ENCODE results near the gene PDE3A.

PDE3A gene

DNA sequence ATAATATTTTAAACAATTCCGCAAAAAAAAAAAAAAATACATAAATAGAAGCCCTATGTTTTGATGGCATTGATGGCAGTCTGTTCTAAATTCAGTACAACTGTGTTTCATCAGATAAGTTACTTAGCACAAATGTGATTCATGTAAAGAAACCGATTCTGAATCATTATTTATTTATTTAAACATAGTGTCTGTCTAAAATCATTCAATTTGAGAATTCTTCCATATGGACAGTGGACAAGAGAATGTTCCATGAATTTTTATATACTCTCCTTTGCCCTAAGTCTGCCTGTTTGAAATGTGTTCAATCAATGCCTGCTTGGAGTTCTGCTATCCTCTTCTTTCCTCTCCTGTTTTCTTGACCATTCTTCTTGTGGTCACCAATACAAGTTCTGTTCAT, 126.5 kb downstream of the PDE3A start:
- DNase-seq (ENCODE audit: low read depth in 2 of 2) = no peak

DNA sequence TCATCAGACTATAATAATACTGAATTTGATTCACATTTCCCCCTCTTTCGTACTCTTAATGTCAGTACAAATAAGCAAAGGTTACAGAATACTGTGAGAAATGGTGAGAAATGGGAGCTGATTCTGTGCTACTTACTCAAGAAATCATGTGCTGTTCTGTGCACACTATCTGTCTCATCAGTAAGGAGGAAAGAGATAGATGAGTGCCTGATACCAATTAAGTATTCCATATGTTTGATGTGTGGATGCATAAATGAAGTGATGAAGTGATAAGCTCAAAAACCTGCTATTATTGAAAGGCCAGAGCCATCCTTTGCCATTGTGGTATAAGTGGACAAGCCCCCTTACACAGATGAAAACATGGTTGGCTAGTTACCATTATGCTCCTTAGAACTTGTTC, 127.7 kb downstream of the PDE3A start:
- DNase-seq (ENCODE audit: low read depth in 2 of 2) = no peak

DNA sequence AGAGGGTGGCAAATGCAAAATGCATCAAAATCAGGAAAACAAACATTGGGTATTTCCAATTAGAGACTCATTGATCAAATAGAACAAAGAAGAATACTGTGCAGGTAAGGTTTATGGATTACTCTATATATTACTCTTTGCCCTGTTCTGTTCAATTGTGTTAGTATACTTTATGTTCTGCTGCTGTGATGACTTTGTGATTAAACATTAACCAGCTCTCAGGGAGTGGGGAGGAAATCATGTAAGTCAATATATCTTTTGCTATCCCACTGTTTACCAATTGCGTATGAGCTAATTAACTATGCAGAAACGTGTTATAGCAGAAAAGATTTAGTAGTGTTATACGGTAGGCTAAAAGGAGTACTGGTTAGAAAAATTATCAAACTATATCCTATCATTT, 129.4 kb downstream of the PDE3A start:
- no peak for DNase-seq (ENCODE audit: low read depth in 2 of 2)

DNA sequence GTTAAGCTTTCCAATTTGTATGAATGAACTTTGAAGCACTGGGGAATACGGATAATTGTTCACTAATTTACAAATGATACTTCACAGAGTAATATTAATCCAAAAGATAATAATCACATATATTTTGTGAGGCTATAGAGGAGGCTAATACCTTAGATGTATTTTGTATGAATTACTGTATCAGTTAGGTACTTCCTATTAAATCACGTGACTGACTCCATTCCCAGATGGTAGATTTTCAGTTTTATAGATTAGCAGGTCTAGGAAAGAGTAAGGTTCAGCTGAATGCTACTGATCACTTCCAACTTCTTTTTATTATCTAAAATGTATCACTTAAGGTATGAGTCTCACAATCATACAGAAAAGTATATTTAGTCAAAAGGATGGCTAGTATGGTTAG, 133.6 kb downstream of the PDE3A start:
- DNase-seq (ENCODE audit: low read depth in 2 of 2) = no peak

DNA sequence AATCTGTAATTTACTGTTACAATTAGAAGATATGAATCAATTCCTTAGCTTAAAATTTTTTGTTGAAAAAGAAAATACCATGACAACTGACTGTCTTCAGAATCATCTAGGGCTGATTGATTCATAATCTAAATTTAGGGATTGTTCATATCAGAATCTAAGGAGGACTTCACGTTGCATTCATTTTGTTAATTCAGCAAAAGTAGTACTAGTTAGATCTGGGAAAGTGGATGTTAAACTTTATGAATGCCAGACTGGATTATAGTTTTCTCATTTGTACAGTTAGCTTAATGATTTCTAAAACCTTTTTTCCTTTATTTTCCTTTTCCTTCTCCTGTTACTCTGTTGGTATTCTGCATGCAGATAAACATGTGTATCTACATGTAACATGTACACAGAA, 135.5 kb downstream of the PDE3A start:
- DNase-seq (ENCODE audit: low read depth in 2 of 2) = no peak

DNA sequence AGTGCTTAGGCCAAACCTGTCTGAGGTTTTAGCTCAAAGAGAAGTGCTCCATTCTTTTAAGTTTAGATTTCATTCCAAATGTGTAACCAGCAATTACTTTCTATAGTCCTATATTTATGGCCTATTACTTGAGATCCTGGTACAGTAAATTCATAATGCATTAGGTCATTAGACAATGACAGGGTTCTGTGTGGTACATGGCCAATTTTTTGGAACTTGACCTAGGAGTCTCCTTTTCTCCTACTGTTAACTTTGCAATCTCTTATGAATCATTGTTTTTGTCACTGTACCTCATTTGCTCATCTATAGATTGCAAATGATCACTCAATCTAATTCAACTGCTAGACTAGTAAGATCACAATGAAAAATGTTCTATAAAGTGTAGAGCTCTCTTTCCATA, 136.7 kb downstream of the PDE3A start:
- DNase-seq (ENCODE audit: low read depth in 2 of 2) = no peak

DNA sequence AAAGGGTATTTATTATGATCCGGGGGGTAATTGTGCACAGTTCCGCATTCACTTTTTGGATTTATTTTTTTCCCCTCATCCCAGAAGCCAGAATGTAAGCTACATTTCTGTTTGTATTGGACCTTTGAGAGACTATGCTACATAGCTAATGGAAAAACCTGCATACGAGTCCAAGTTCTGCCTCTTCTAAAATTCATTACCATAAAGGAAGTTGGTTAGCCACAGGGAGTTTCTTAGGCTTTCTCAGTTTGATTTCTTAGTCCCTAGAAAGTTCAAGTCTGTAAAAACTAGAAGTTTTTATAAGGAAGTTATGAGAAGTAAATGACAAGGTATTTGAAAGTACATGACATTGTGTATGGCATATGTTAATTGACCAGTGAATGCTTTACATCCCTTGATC, 138.7 kb downstream of the PDE3A start:
- DNase-seq (ENCODE audit: low read depth in 2 of 2) = no peak

DNA sequence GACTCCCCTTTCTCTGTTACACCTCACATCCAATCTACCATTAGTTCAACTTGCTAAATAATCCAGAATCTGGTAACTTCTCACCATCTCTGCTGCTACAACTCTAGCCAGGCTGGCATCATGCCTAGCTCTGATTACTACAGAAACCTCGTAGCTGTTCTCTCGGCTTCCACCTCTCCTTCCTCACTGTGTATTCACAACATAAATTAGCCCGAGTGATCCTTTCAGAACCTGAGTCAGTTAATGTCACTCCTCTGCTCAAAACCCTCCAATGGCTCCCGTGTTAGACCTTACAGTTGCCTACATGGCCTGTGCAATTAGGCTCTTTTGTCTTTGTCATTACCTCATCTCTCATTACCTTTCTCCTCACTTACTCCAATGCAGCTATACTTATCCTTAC, 139.4 kb downstream of the PDE3A start:
- DNase-seq (ENCODE audit: low read depth in 2 of 2) = no peak

DNA sequence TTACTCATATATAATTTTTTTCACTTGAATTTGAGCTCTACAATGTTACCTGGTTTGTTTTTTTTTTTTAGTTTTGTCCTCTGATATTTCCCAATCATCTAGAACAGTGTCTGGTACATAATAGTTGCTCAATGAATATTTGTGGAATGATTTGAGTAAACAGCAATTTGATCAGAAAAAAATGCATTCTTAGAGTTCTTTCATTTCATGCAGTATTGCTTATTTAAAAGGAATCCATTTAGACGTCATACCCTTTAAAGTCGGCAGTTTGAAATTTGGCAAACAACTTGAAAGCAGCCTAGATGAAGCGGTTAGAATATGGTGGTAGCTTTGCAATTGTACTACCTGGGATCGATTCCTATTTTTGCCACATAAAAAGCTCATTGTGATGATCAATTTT, 140.0 kb downstream of the PDE3A start:
- no peak for DNase-seq (ENCODE audit: low read depth in 2 of 2)

DNA sequence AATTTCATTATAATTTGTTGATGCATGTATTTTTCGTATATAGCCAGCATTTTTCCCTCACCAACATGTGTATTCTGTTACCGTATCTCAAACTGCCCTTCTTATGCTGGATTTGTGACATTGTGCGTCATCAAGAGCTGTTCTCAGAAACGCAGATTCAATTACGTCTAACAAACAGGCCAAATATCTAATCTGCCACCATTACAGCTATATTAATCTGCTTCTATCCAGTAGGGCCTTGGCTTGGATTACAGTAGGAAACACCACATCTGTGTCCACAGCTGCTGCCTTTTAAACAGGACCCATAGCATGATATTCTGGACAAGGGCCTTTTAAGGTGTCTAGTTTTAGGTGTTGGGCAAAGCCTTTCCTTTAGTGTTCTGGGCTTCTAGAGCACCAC, 140.6 kb downstream of the PDE3A start:
- DNase-seq (ENCODE audit: low read depth in 2 of 2) = no peak

DNA sequence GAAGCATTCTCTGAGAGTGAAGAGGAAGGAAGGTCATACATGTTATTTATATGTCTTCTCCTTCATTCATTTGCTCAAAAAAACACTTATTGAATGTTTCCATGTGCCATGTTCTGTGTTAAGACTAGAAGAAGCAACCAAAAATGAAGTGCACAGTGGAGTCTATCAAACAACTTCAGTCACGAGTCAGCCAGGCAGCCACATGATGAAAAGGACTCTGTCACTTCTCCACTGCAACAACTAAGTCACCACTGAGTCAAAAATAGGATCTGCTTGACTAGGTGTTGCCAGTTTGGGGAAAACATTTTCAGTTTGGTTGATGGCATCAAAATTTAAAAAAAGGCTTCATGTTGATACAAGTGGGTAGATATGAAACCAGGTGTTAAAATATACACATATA, 142.5 kb downstream of the PDE3A start:
- no peak for DNase-seq (ENCODE audit: low read depth in 2 of 2)

DNA sequence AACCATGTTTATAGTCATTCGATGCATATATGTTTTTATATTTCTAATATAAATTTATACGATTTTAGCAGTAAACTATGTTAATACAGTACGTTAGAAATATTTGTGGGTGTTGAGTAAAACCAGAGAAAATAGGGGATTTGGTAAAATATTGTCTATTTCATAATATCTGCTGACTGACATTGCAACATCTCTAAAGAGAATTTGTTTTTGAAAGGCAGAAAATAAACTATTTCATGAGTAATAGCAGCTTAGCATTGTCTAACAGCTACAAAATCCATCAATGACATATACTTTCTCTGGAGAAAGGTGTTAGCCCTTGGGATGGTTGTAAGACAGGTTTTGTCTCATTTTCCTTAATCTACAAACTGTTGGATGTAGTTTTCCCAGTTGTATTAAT, 144.9 kb downstream of the PDE3A start:
- DNase-seq (ENCODE audit: low read depth in 2 of 2) = no peak

DNA sequence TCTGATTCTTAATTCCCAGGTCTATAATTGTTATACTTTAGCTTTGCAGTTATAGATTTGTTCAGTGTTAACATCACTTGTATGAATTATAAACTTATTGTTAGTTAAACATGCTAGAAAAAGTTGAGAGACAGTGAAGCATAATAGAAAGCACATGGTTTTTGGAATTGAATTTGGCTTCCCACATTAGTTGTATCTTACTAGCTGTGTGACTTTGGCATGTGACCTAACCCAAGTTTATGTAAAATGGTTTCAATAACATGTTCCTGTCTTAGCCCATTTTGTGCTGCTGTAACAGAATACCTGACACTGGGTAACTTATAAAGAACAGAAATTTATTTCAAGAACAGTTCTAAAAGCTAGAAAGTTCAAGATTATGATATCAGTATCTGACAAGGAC, 146.3 kb downstream of the PDE3A start:
- no peak for DNase-seq (ENCODE audit: low read depth in 2 of 2)

DNA sequence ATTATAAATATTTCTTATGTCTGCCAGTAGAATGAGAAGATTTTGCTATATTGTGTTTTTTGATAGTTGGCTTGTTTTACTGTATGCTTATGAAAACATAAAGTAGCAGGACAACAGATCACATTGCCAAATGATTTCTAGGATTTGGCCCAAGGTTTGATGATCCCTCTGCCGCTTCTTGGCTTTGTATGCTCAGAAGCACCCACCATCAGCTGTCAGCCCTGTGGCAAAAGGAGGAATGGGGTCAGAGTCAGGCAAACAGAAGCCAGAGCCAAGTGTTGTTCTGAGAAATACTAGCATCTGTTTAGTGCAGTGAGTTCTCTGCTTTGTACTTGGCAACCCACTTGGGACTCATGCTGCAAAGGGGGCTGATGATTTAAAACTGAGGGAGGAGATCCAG, 152.2 kb downstream of the PDE3A start:
- DNase-seq (ENCODE audit: low read depth in 2 of 2) = no peak

DNA sequence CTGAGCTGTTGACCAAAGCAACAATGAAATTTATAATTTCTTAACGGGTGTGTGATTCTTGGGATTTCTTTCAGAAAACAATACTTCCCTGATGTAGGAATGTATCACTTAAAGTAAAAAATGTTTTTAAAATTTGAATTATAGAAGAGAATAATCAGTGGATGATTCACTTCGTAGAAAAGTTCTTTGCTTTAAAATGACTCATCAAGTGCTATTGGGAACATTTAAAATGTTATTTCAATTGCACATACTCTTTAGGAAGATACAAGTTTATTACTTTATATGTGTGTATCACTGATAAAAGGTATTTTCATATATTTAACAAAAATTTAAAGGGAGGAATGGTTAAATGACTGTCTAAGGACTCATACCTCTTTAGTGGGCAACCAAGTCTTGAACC, 155.3 kb downstream of the PDE3A start:
- no peak for DNase-seq (ENCODE audit: low read depth in 2 of 2)

DNA sequence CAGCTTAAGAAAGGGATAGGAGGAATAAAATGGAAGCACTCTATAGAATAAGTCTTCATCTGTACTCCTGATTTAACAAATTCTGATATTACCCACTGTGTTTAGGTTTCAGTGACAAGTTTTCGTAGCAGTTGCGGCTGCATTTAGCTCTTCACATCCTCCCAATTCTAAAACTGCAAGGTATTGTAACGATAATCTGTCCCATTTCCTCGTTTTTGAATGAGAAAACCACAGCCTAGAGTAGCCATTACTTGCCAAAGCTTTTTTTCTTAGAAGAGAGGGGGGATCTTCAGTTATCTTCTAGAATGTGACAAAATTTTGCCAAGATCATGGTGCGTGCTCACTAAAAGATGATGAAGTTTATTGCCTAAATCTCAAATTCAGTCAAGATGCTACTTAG, 155.8 kb downstream of the PDE3A start:
- no peak for DNase-seq (ENCODE audit: low read depth in 2 of 2)

DNA sequence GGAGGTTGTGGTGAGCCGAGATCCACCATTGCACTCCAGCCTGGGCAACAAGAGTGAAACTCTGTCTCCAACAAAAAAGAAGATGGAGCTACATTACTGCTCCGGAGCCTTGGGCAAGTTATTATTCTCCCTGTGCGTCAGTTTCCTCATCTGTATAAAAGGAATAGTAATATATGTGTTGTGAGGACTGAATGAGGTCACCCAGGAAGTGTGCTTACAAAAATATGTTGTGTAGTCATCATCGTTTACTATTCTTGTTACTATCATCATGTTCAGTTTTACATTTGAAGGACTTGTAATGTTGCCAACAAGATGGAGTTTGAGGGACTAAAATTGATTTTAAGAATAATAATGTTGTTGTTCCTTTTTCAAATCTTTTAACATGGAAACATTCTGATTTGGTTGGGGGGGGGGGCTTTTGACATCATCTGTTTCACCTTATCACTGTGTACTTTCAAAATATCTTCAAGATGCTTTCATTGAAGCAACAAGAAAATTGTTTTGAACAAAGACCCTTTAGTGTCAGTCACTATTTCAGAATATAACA, 156.8 kb downstream of the PDE3A start:
- DNase-seq (ENCODE audit: low read depth in 2 of 2) = no peak

DNA sequence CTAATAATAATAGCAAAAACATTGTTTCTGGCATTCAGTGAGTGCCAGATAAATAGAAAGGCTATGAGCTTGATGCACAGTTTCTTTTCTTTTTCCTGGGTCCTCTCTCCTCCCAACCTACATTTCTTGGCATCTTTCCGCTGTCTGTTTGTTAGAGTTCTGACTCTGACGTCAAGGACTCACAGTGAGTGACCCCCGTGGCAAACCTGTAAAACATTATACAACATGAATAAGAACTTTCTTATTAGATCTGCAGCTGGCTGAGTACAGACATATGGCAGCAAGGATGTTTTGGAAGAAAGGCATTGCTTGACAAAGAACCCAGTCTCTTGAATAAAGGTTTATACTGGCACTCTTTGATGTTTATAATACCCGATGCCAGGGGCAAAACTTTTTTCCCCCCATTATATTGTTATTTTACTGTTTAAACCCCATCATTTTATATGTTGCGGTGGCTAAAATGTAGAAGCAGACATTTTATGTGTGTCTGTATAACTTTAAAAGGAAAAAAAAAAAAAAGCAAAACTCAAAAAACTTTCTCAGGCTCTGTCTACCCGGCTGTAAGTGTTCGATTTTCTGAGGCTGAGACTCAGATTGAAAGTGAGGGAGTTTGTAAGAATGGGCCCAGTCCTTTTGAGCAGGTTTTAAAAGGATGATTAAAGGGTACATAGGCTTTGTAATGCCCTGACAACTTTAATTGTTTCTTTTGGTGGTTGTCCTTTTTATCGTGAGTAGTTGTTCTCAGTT, 159.3 kb downstream of the PDE3A start:
- no peak for DNase-seq (ENCODE audit: low read depth in 2 of 2)

DNA sequence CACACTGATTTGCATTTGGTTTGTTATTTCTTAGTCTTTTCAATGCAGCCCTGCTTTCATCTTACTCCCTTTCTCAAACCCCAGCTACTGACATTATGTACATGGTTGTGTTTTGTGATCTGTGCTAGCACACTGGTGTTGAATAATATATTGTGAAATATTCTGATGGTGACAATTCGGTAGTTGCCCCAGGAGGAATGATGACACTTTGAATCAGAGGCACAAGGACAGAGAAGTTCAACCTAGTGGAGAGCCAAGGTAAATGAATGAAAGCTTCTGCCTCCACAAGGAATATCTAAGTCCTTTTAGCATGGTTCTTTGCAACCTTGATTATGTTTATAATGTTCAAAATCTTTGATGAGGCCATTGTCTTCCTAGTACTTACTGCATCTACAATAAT, 159.9 kb downstream of the PDE3A start:
- DNase-seq (ENCODE audit: low read depth in 2 of 2) = no peak

DNA sequence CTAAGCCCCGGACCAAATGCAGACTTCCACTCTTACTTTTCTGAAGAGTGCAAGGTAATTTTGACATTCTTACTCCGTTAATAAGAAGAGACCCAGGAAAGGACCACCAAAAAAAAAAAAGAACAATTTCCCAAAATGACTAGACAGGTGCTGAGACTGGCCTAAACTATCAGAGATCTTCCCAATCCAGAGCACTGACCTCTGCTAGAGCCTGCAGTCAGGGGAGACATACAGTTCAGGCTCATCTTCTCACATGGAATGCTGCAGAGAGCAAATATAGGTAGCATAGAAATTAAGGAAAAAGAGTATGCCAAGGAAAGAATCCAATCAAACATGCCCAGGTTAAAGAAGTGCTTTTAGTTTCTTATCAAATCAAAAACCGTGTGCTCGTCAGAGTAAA, 177.9 kb downstream of the PDE3A start:
- no peak for DNase-seq (ENCODE audit: low read depth in 2 of 2)

DNA sequence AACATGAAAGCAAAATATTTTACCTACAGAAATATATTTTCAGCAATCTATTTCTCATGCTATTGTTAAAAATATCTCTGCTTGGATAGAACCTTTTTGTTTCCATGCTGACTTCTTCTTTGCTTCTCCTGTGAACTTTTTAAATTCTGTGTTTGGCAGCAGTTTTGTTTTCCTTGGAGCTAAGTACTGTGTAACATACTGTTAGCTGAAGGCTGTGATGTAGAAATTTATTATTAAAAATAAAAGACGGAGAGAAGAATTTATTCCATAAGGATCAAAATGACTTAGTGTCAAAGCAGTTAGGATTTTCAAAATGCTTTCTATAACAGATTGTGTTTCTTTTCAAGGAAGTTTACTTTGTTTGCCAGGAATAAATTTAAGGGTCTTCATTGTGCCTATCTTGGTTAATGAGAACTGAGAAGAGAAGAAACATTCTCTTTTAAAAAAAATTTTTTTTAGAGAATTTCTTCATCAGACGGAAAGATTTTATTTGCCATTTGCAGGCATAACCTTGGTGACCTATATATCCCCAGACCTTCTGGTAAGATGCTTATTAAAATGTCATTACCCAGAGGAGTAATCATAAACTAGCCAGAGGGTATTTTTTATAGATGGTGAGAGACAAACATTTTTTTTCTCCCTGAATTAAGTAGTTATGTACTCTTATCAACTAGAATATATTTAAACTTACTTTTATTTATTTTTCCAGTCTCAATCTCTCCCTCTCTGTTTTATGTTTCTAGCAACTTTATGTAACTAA, 179.7 kb downstream of the PDE3A start:
- no peak for DNase-seq (ENCODE audit: low read depth in 2 of 2)

DNA sequence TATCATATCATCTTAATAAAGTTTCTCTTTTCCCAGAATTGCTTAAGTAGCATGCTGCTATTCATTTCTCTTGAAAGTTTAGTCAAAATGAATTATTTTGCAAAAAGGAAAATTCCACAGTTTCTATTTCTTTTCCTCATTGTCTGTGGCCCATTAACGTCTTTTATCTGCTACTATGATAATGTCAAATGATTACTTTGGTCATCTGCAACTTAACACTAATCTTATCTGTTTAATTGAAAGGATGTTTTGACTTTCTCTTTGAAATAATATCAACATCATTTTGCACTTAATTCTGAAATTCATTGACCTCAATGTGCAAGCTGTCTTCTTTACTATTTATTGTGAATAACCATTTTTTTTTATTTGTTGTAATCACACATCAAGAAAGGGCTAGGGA, 180.3 kb downstream of the PDE3A start:
- no peak for DNase-seq (ENCODE audit: low read depth in 2 of 2)

DNA sequence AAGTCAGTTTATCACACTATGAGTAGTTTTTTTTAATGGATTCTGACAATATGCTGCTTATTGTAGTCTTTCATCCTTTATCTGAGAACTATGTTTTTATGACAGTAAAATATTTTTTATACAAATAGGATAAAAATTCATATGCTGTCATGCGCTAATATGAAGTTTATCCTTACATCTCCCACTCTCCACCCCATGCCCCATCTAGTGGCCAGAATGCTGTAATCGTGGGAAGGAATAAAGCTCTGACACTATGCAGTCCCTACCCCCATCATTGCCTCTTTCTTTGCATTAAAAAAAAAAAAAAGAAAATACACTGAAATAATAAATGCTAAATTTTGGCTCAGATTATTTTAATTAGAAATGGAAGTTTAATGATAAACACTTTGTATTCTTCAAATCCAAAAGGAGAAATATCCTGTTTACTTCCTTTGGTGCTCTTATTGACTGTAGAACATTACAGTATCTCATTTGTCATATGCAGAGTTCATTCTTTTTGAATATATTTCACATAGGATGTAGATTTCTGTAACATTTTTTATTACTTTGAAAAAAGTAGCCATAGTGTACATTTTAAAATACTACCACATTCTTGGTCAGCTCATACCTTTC, 180.9 kb downstream of the PDE3A start:
- no peak for DNase-seq (ENCODE audit: low read depth in 2 of 2)
